Activated CD4-positive, alpha-beta memory T cell treated with anti-CD3 and anti-CD28 coated beads, Interleukin-2, amount 10 ng/mL, durations not matched to agents 7 days and 5 days (primary cell): Measurements from ENCODE around the gene RPL37. TPM values are rescaled to one million over a fixed set of nuclear protein-coding genes. Genes with fewer than 3 reads are reported as not detected.

ENCODE experiments used
- total RNA-seq, 2 experiments: library from RNA; stranded (reverse); gene quantifications; one replicate each; pipeline ENCODE4 v1.2.3, GENCODE V29; 2021

RPL37 gene
- total RNA-seq, 2 experiments from 2014 or later, result 1,494 to 1,565 TPM

Other genes starting within 250 kb of the RPL37 start
- 10 to 100 TPM; 51.0 to 54.1 TPM for gene PTGER4, start 155.3 kb downstream of the RPL37 start, total RNA-seq
- gene TTC33, start 79.3 kb downstream of the RPL37 start, total RNA-seq, result 10 to 100 TPM; 19.6 to 19.9 TPM
- 10 to 100 TPM; 76.6 to 77.7 TPM for gene PRKAA1, start 36.8 kb downstream of the RPL37 start, total RNA-seq
- 1 to 10 TPM; 4.4 to 4.6 TPM for gene CARD6, start 6.1 kb upstream of the RPL37 start, total RNA-seq
- gene C7, start 74.3 kb upstream of the RPL37 start, total RNA-seq, result not detected
- not detected for gene MROH2B, start 236.1 kb upstream of the RPL37 start, total RNA-seq